LNCaP clone FGC (cell line): ENCODE data around the gene KCNG2.

Source experiments
- DNase-seq: peaks from one replicate; pipeline ENCODE4 v3.0.0-alpha.2; 2011; ENCODE audit warnings: low read depth
- H3K4me3 ChIP-seq: 2 replicates; pipeline ENCODE4 v1.5.1; 2011; ENCODE audit warnings: mild to moderate bottlenecking, low read depth, low read length, control low read depth
- TF ChIP-seq, protein P1 (sequence below): IDR thresholded peaks from 2 replicates; pipeline ENCODE4 v1.5.1; 2012; ENCODE audit warnings: mild to moderate bottlenecking; ENCODE audit not compliant: control insufficient read depth, insufficient read depth; ENCODE audit errors: extremely low read depth

The KCNG2 gene

GRCh38 chr18:79883461-79884293 lies 85.9 kb downstream of the KCNG2 start:
- TF ChIP-seq, protein P1, sequence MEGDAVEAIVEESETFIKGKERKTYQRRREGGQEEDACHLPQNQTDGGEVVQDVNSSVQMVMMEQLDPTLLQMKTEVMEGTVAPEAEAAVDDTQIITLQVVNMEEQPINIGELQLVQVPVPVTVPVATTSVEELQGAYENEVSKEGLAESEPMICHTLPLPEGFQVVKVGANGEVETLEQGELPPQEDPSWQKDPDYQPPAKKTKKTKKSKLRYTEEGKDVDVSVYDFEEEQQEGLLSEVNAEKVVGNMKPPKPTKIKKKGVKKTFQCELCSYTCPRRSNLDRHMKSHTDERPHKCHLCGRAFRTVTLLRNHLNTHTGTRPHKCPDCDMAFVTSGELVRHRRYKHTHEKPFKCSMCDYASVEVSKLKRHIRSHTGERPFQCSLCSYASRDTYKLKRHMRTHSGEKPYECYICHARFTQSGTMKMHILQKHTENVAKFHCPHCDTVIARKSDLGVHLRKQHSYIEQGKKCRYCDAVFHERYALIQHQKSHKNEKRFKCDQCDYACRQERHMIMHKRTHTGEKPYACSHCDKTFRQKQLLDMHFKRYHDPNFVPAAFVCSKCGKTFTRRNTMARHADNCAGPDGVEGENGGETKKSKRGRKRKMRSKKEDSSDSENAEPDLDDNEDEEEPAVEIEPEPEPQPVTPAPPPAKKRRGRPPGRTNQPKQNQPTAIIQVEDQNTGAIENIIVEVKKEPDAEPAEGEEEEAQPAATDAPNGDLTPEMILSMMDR, result no peak
- no peak overlapping the region for H3K4me3 ChIP-seq
- no peak for DNase-seq

DNA sequence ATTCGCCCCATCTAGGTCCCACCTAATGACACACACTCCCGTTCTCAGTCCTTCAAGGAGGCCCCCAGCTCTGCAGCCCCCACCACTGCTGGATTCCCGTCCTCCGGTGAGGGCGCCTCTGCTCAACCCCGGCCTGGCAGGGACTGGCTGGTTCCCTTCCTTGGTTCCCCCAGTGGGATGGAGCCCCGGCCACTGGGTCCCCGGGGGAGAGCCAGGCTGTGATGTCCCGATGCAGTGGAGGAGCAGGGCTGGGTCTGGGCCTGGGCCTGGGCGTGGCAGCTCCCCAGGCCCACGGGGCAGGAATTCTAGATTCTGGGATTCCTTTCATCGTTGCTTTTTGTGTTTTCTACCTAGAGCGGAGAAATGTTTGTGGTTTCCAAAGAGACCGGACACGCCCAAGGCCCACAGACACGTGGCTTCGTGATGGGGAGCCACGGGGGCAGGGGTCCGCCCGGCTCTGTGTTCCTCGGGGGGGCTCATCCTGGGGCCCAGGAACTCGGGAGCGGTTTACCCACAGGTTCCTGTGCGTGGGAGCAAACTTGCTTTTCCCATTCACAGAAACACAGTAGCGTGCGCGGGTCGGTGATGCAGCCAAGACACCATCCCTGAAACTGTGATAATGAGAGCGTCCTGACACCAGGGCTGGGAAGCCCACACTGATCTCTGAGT lies 86.7 kb downstream of the KCNG2 start:
- no peak for DNase-seq
- TF ChIP-seq, protein P1, result no peak
- H3K4me3 ChIP-seq, result no peak overlapping the region

GRCh38 chr18:79884963-79885728 lies 87.4 kb downstream of the KCNG2 start:
- DNase-seq, result no peak

DNA sequence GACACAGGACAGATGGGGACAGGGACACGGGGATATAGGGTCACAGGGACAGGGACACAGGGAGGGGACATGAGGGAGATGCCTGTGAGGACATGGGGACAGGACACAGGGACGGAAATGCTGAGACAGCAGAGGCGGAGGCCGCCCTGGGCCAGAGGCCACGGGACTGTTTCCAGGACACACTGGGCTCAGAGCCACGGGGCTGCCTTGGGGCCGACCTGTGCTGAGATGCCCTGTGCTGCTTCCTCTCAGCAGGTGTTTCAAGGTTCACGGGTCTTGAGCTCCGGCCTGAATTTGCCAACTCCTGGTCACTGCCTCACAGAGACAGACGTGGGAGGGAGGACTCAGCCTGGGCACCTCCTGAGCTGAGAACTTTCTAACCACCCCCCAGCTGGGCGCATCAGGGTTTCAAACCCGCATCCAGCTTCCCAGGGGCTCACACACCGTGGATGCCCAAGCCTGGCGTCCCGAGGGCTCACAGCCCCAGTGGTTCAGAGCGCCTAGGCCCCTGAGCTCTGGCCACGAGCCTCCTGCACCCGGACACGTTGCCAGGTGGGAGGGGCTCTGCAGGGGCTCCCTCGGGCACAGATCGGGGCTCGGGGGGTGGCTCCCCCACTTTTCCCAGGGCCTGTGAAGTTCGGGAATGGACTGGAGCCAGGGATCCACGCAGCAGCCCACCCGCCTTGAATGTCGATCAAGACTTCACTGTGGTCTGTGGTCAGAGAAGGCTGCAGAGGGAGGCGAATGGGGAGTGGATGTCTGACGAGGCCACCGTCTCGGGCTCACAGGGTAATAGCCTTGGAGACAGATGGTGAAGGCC lies 89.7 kb downstream of the KCNG2 start:
- no peak overlapping the region for H3K4me3 ChIP-seq
- peak; percentile 30 for DNase-seq
- TF ChIP-seq, protein P1, result no peak

More at GRCh38 chr18:79884963-79885728, 87.4 kb downstream of the KCNG2 start:
- H3K4me3 ChIP-seq, result no peak overlapping the region
- TF ChIP-seq, protein P1, result no peak

DNA sequence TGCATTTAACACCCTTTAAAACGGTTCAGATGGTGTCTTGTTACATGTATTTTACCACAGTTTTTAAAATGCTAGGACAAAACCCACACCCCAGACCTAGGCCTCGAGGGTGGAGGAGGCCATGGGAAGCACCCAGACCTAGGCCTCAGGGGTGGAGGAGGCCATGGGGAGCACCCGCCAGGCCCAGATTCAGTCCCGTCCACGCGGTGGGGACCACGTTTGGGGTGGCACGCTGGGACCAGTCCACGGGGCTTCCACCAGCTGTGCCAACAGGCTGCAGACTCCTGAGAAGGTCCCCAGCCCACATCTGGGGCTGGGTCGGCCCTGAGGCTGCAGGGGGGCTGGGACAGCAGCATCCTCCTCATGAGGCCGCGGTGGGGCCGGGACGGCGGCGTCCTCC lies 90.3 kb downstream of the KCNG2 start:
- TF ChIP-seq, protein P1, result no peak
- no peak for DNase-seq
- H3K4me3 ChIP-seq, result no peak overlapping the region

DNA sequence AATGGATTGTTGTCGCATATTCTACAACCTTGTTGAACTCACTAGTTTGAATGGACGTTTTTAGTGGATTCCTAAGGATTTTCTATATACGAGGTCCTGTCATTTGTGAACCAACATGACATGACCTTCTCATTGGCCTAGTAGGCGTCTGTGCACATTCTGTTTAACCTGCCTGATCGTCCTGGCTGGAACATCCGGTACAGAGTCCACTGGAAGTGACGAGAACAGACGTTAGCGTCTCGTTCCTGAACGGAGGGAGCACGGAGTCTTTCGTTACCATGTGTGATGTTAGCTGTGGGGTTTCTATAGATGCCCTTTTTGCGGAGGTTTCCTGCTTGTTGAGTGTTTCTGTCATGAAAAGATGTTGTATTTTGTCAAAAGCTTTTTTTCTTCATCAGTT lies 91.8 kb downstream of the KCNG2 start:
- TF ChIP-seq, protein P1, result no peak
- DNase-seq, result no peak
- no peak overlapping the region for H3K4me3 ChIP-seq
